ENCODE measurements around the gene PGF. TPM values are rescaled to one million over a fixed set of nuclear protein-coding genes. Genes with fewer than 3 reads are reported as not detected.
"Not testable (repeated sequence)": the region's sequence is repeated elsewhere in the genome, so short reads cannot be mapped to it uniquely, and the experiment has no call there.

Gene PGF
- total RNA-seq, 1 donor from 2014 or later: 6.3 TPM

GRCh38 chr14:74941676-74942097 lies 13.7 kb downstream of the PGF start:
- DNase-seq: peak; percentile 14

- DNase-seq: no peak
These were observed 14.3 kb downstream of the PGF start for GRCh38 chr14:74940956-74941565.

- DNase-seq: no peak
These were observed 16.6 kb downstream of the PGF start for GRCh38 chr14:74938531-74939495.

- no peak for DNase-seq
These were observed 18.2 kb downstream of the PGF start for GRCh38 chr14:74937171-74937570.

- no peak for DNase-seq
These were observed 18.7 kb downstream of the PGF start for GRCh38 chr14:74936731-74937130.

- no peak for DNase-seq
These were observed 19.2 kb downstream of the PGF start for GRCh38 chr14:74936151-74936550.

GRCh38 chr14:74935360-74935680 lies 20.1 kb downstream of the PGF start:
- no peak for DNase-seq

- DNase-seq: no peak
These were observed 20.7 kb downstream of the PGF start for GRCh38 chr14:74934476-74935359.

- DNase-seq: no peak
These were observed 21.4 kb downstream of the PGF start for GRCh38 chr14:74934041-74934440.

GRCh38 chr14:74932936-74933335 lies 22.5 kb downstream of the PGF start:
- not testable (repeated sequence) for DNase-seq

- DNase-seq: peak; percentile 78
These were observed 22.9 kb downstream of the PGF start for GRCh38 chr14:74932401-74932901.

- DNase-seq: not testable (repeated sequence)
These were observed 23.7 kb downstream of the PGF start for GRCh38 chr14:74931744-74932143.

GRCh38 chr14:74929242-74929641 lies 26.2 kb downstream of the PGF start:
- no peak for DNase-seq

- no peak for DNase-seq
These were observed 28.2 kb downstream of the PGF start for GRCh38 chr14:74927225-74927624.

GRCh38 chr14:74924061-74924460 lies 31.3 kb downstream of the PGF start:
- no peak for DNase-seq

- DNase-seq: peak; percentile 21
These were observed 32.5 kb downstream of the PGF start, which contains the start of gene RPS6KL1 for GRCh38 chr14:74922752-74923401. RPS6KL1 (minus strand) TSS chr14:74923260; CDS start chr14:74921541, 1,719 bp downstream.

- DNase-seq: no peak
These were observed 33.2 kb downstream of the PGF start for GRCh38 chr14:74921987-74922751.

GRCh38 chr14:74921053-74921620 lies 34.3 kb downstream of the PGF start:
- no peak for DNase-seq

GRCh38 chr14:74920281-74920680 lies 35.1 kb downstream of the PGF start:
- no peak for DNase-seq

GRCh38 chr14:74919421-74920165 lies 35.8 kb downstream of the PGF start:
- DNase-seq: no peak
